ENCODE measurements around the gene FAM193A.

GRCh38 chr4:2572866-2573265 is 36.4 kb downstream of the FAM193A start:
- TF ChIP-seq POLR2AphosphoS5 (IDR thresholded peaks at IDR 0.05; ENCODE audit: borderline replicate concordance, low read depth, low read length) (no peak), EZH2 (IDR thresholded peaks at IDR 0.05) (no peak)

Data from SK-N-MC (cell line).